Measurements from ENCODE around the gene EXOC8. TPM values are rescaled to one million over a fixed set of nuclear protein-coding genes. Genes with fewer than 3 reads are reported as not detected.

EXOC8 gene
- total and polyA plus RNA-seq, 2 donors (not counting 1 experiment from before 2014, with no cell fraction given): 10.0 to 32.6 TPM

- no peak for TF ChIP-seq CTCF (IDR thresholded peaks at IDR 0.05)
- intact Hi-C loops (cut with micrococcal nuclease): no loop called here
- no peaks in the 10 kb centered on the region for H3K27me3 Mint-ChIP-seq
- ChIA-PET CTCF (no interaction called here), POLR2A (no interaction called here)
- ATAC-seq (ENCODE audit: low read depth) (no peak), DNase-seq (no peak)
- no peaks in the 10 kb centered on the region for H3K4me1 Mint-ChIP-seq
- Histone ChIP-seq H3K4me1 (ENCODE audit: control insufficient read depth in 2 of 2, insufficient read depth in 2 of 2, low read length in 2 of 2) (no peaks in the 10 kb centered on the region), H3K36me3 (replicated peaks in 1 of 2; ENCODE audit: control extremely low read depth in 1 of 2, control insufficient read depth in 1 of 2, extremely low read depth in 1 of 2, insufficient read depth in 2 of 2, low read length in 1 of 2) (no peaks in the 10 kb centered on the region), H3K4me3 (ENCODE audit: control extremely low read depth in 1 of 5, extremely low read depth in 1 of 5, insufficient read depth in 1 of 5, low read depth in 2 of 5, low read length in 4 of 5) (no peak overlapping the region), H4K20me1 (ENCODE audit: control insufficient read depth, insufficient read depth, low read length, poor library complexity, severe bottlenecking) (no peaks in the 10 kb centered on the region), H3K4me2 (replicated peaks; ENCODE audit: low read depth, low read length, poor library complexity, severe bottlenecking) (no peak overlapping the region), H2AFZ (ENCODE audit: insufficient read depth, low read depth, low read length, poor library complexity, severe bottlenecking) (no peak overlapping the region), H3K9ac (ENCODE audit: low read length) (no peak overlapping the region), H3K27ac (ENCODE audit: low read length in 2 of 2) (no peak overlapping the region), H3K27me3 (replicated peaks in 1 of 4; ENCODE audit: control extremely low read depth in 1 of 4, control insufficient read depth in 3 of 4, insufficient read depth in 4 of 4, low read length in 3 of 4) (no peaks in the 10 kb centered on the region), H3K79me2 (ENCODE audit: control insufficient read depth, insufficient read depth, low read length) (no peaks in the 10 kb centered on the region), H3K9me3 (ENCODE audit: control extremely low read depth in 1 of 3, control insufficient read depth in 2 of 3, insufficient read depth in 1 of 3, low read length in 2 of 3) (peaks cover 0 to 2% (median 0%) of the 10 kb centered on the region in 3 donors)
- H3K4me3 Mint-ChIP-seq: no peak overlapping the region
- peaks cover 3% of the 10 kb centered on the region for H3K9me3 Mint-ChIP-seq (ENCODE audit: insufficient read depth)
- 100% methylated on average over 2 of the region's 3 CpGs for WGBS (ENCODE audit: insufficient coverage)
- H3K27ac Mint-ChIP-seq: no peak overlapping the region
These were observed 35.7 kb downstream of the EXOC8 start for GRCh38 chr1:231301990-231302389.

GRCh38 chr1:231295938-231296337 lies 41.7 kb downstream of the EXOC8 start:
- ATAC-seq (ENCODE audit: low read depth) (no peak), DNase-seq (no peak)
- Mint-ChIP-seq H3K9me3 (ENCODE audit: insufficient read depth) (no peaks in the 10 kb centered on the region), H3K4me3 (no peak overlapping the region), H3K27me3 (no peaks in the 10 kb centered on the region), H3K27ac (no peak overlapping the region), H3K4me1 (no peaks in the 10 kb centered on the region)
- Histone ChIP-seq H3K27me3 (replicated peaks in 1 of 4; ENCODE audit: control extremely low read depth in 1 of 4, control insufficient read depth in 3 of 4, insufficient read depth in 4 of 4, low read length in 3 of 4) (no peaks in the 10 kb centered on the region), H3K4me1 (ENCODE audit: control insufficient read depth in 2 of 2, insufficient read depth in 2 of 2, low read length in 2 of 2) (no peaks in the 10 kb centered on the region), H4K20me1 (ENCODE audit: control insufficient read depth, insufficient read depth, low read length, poor library complexity, severe bottlenecking) (no peaks in the 10 kb centered on the region), H3K4me3 (ENCODE audit: control extremely low read depth in 1 of 5, extremely low read depth in 1 of 5, insufficient read depth in 1 of 5, low read depth in 2 of 5, low read length in 4 of 5) (no peak overlapping the region), H3K9ac (ENCODE audit: low read length) (no peak overlapping the region), H3K4me2 (replicated peaks; ENCODE audit: low read depth, low read length, poor library complexity, severe bottlenecking) (no peak overlapping the region), H3K9me3 (ENCODE audit: control extremely low read depth in 1 of 3, control insufficient read depth in 2 of 3, insufficient read depth in 1 of 3, low read length in 2 of 3) (no peaks in the 10 kb centered on the region), H3K79me2 (ENCODE audit: control insufficient read depth, insufficient read depth, low read length) (no peaks in the 10 kb centered on the region), H3K27ac (ENCODE audit: low read length in 2 of 2) (no peak overlapping the region), H2AFZ (ENCODE audit: insufficient read depth, low read depth, low read length, poor library complexity, severe bottlenecking) (no peak overlapping the region), H3K36me3 (replicated peaks in 1 of 2; ENCODE audit: control extremely low read depth in 1 of 2, control insufficient read depth in 1 of 2, extremely low read depth in 1 of 2, insufficient read depth in 2 of 2, low read length in 1 of 2) (no peaks in the 10 kb centered on the region)
- intact Hi-C loops (cut with micrococcal nuclease): no loop called here
- 98% methylated on average over 4 of the region's 4 CpGs for WGBS (ENCODE audit: insufficient coverage)
- TF ChIP-seq CTCF (IDR thresholded peaks at IDR 0.05) (no peak), EZH2 (IDR thresholded peaks at IDR 0.05; ENCODE audit: borderline replicate concordance, insufficient read depth, low read depth, low read length, poor library complexity, severe bottlenecking) (no peak)
- ChIA-PET CTCF (no interaction called here), POLR2A (no interaction called here)

All from B cell (primary cell).